K562 (cell line): ENCODE results near the gene TMPRSS9. TPM values are rescaled to one million over a fixed set of nuclear protein-coding genes. Genes with fewer than 3 reads are reported as not detected.

Experiments
- ATAC-seq: fragments of 200-7000 bp; cut with Tn5 transposase; 3 replicates; pipeline ENCODE4 v1.9.1; 2020; ENCODE audit warnings: moderate library complexity
- BruUV-seq: library from RNA; stranded (reverse); fragments of 400-500 nt; replicated peaks from 2 replicates; lab custom pipeline; 2021; lab: Mats Ljungman, UMichigan
- CTCF ChIA-PET: fragments of 300-600 bp; formaldehyde crosslinking; extraction: SDS; loops from one replicate; lab custom pipeline; 2021; ENCODE audit warnings: low intra/inter-chr PET ratio; lab: Yijun Ruan, JAX
- POLR2A ChIA-PET: fragments of 300-600, 350-650 bp; sonication (Branson Sonifier 250); formaldehyde crosslinking; extraction: SDS; loops from one replicate; lab custom pipeline; 2021; ENCODE audit warnings: antibody characterized with exemption, inconsistent platforms; lab: Yijun Ruan, JAX
- DNase-seq, 4 experiments: peaks; one replicate each; pipeline versions ENCODE4 v3.0.0 to v3.0.0-alpha.2; 2011 to 2018; ENCODE audit warnings: low spot score in 3 of 4, mixed read lengths in 3 of 4; ENCODE audit errors: extremely low read depth in 1 of 4
- FAIRE-seq: peaks from 2 replicates; lab custom pipeline; 2011; peaks lifted over from hg19 to GRCh38; lab: Jason Lieb, UNC
- H2AFZ ChIP-seq: 2 replicates; pipeline ENCODE4 v1.6.0; 2011; ENCODE audit warnings: low read depth, low read length, control low read depth, inconsistent platforms
- H3K27ac ChIP-seq: fragments of 200-600 bp; 3 replicates; pipeline ENCODE4 v1.8.0; 2011; ENCODE audit warnings: low read depth, mild to moderate bottlenecking, control low read depth, inconsistent platforms, low read length, moderate library complexity, mixed read lengths; ENCODE audit errors: extremely low read depth
- H3K27me3 ChIP-seq, 2 experiments: fragments of 300-600 bp in 1 of 2; 2 replicates in 1 of 2; 3 replicates in 1 of 2; pipeline versions ENCODE4 v1.6.0 to v1.8.0; 2011; ENCODE audit warnings: inconsistent platforms in 2 of 2, low read length in 2 of 2, mild to moderate bottlenecking in 1 of 2, mixed read lengths in 1 of 2, moderate library complexity in 1 of 2; ENCODE audit not compliant: control insufficient read depth in 2 of 2, insufficient read depth in 2 of 2
- H3K36me3 ChIP-seq: fragments of 300-600 bp; 3 replicates; pipeline ENCODE4 v1.8.0; 2011; ENCODE audit warnings: mild to moderate bottlenecking, low read length, inconsistent platforms; ENCODE audit not compliant: control insufficient read depth, insufficient read depth
- H3K4me1 ChIP-seq, 2 experiments: fragments of 200-600 bp in 1 of 2; replicated peaks in 1 of 2; 2 replicates in 1 of 2; 3 replicates in 1 of 2; pipeline versions ENCODE4 v1.5.1 to v1.8.0; 2011; ENCODE audit warnings: inconsistent platforms in 2 of 2, low read length in 2 of 2, mild to moderate bottlenecking in 1 of 2, mixed read lengths in 1 of 2, moderate library complexity in 1 of 2; ENCODE audit not compliant: control insufficient read depth in 2 of 2, insufficient read depth in 2 of 2
- H3K4me2 ChIP-seq: 2 replicates; pipeline ENCODE4 v1.6.1; 2011; ENCODE audit warnings: low read length, control low read depth, inconsistent platforms, mixed read lengths; ENCODE audit not compliant: insufficient read depth
- H3K4me3 ChIP-seq: fragments of 200-600 bp; sonication (generic), shearing (Covaris generic); 2 replicates; pipeline ENCODE4 v1.5.1; 2016; ENCODE audit warnings: control low read depth, inconsistent platforms
- H3K79me2 ChIP-seq: fragments of 200-600 bp; 3 replicates; pipeline ENCODE4 v1.8.0; 2011; ENCODE audit warnings: low read length, inconsistent platforms; ENCODE audit not compliant: control insufficient read depth, insufficient read depth
- H3K9ac ChIP-seq, 2 experiments: 2 replicates each; pipeline versions ENCODE4 v1.6.0 to v1.6.1; 2011; ENCODE audit warnings: low read depth in 2 of 2, low read length in 2 of 2, control low read depth in 1 of 2, inconsistent platforms in 1 of 2, mild to moderate bottlenecking in 1 of 2, mixed read lengths in 1 of 2; ENCODE audit not compliant: insufficient read depth in 1 of 2
- H3K9me1 ChIP-seq: one replicate; pipeline ENCODE4 v1.6.0; 2011; ENCODE audit warnings: inconsistent platforms, mild to moderate bottlenecking, low read length, moderate library complexity; ENCODE audit not compliant: control insufficient read depth, insufficient read depth
- H3K9me3 ChIP-seq: replicated peaks from 2 replicates; pipeline ENCODE4 v1.5.1; 2011; ENCODE audit warnings: low read depth, low read length, inconsistent platforms; ENCODE audit not compliant: control insufficient read depth, insufficient read depth
- H4K20me1 ChIP-seq: replicated peaks from 2 replicates; pipeline ENCODE4 v1.6.1; 2011; ENCODE audit warnings: low read length, inconsistent platforms, mixed read lengths; ENCODE audit not compliant: control insufficient read depth, insufficient read depth
- CEBPG ChIP-seq, 3 experiments: fragments of 200-800 bp in 1 of 3; sonication (Bioruptor generic) in 1 of 3; sonication (generic) in 1 of 3; formaldehyde crosslinking in 1 of 3; IDR thresholded peaks in 2 of 3; conservative IDR thresholded peaks in 1 of 3; 2 replicates each; pipeline versions ENCODE4 v1.6.1 to v1.8.0; 2016 to 2022; ENCODE audit warnings: missing compliant biosample characterization in 2 of 3, missing genetic modification characterization in 2 of 3, mild to moderate bottlenecking in 1 of 3, missing genetic modification reagents in 1 of 3
- LCOR ChIP-seq: sonication (generic); formaldehyde crosslinking; IDR thresholded peaks from 2 replicates; pipeline ENCODE4 v1.8.0; 2022; ENCODE audit warnings: mild to moderate bottlenecking, missing genetic modification reagents
- POLR2G ChIP-seq: fragments of 200-400 bp; formaldehyde crosslinking; IDR thresholded peaks from 2 replicates; pipeline ENCODE4 v1.6.1; 2017; ENCODE audit warnings: low read depth, mild to moderate bottlenecking, antibody characterized with exemption, low read length, moderate library complexity
- RBFOX2 ChIP-seq: fragments of 200-400 bp; formaldehyde crosslinking; IDR thresholded peaks from 2 replicates; pipeline ENCODE4 v1.6.1; 2017; ENCODE audit warnings: low read depth, mild to moderate bottlenecking, low read length, moderate library complexity
- RBM25 ChIP-seq: fragments of 200-400 bp; formaldehyde crosslinking; IDR thresholded peaks from 2 replicates; pipeline ENCODE4 v1.6.1; 2018; ENCODE audit warnings: low read length, low read depth, moderate library complexity; ENCODE audit not compliant: severe bottlenecking
- SRF ChIP-seq, 2 experiments: fragments of 250-450, 450-650 bp in 1 of 2; sonication (Bioruptor Pico) in 1 of 2; sonication (generic) in 1 of 2; formaldehyde crosslinking; IDR thresholded peaks; 2 replicates each; pipeline versions ENCODE4 v1.5.0 to v1.5.1; 2020 to 2022; ENCODE audit warnings: mild to moderate bottlenecking in 1 of 2, missing genetic modification reagents in 1 of 2
- ZNF280A ChIP-seq: fragments of 450-650 bp; IDR thresholded peaks from 2 replicates; pipeline ENCODE4 v1.6.1; 2018; ENCODE audit warnings: mild to moderate bottlenecking, low read depth; ENCODE audit not compliant: partially characterized antibody
- ZNF780A ChIP-seq: fragments of 250-450 bp; sonication (Bioruptor Pico); IDR thresholded peaks from 2 replicates; pipeline ENCODE4 v1.5.0; 2021; ENCODE audit warnings: mild to moderate bottlenecking
- WGBS: fragments of 100-300 bp; shearing (Covaris generic); methylation state at CpG from one replicate; pipeline ENCODE4 v1.1.6; 2016; ENCODE audit warnings: low coverage, mixed read lengths; ENCODE audit not compliant: insufficient coverage; ENCODE audit errors: missing lambda C conversion rate; 5-methylcytosine and 5-hydroxymethylcytosine counted together
- in situ Hi-C: fragments of 300-500 bp; cut with MboI; formaldehyde crosslinking; loops from 4 replicates; pipeline ENCODE4 v1.15.0; 2018; ENCODE audit warnings: inconsistent platforms, mixed read lengths
- intact Hi-C: fragments of 100-400 bp; cut with micrococcal nuclease; formaldehyde crosslinking; loops from 2 replicates; pipeline ENCODE4 v1.14.2; 2022
- polyA plus RNA-seq, 8 experiments: library from polyadenylated mRNA; depleted of rRNA in 4 of 8; stranded (reverse) in 5 of 8; unstranded in 3 of 8; fragments of >200 nt; fragmentation: Nextera tagmentation in 2 of 8; fragmentation: Illumina TruSeq in 1 of 8; extraction: Ambion mirVana in 2 of 8; extraction: Trizol in 1 of 8; gene quantifications; 2 replicates each; pipeline versions ENCODE4 v1.2.1 to v1.2.3, GENCODE V29; 2011 to 2014; ENCODE audit warnings: inconsistent platforms in 1 of 8, missing spikeins in 1 of 8
- total RNA-seq, 7 experiments: library from RNA; depleted of rRNA in 6 of 7; stranded (reverse); fragments of >200 nt in 6 of 7; fragmentation: Illumina TruSeq in 2 of 7; extraction: Trizol in 2 of 7; gene quantifications; 2 replicates each; pipeline versions ENCODE4 v1.2.1 to v1.2.3, GENCODE V29; 2011 to 2021; ENCODE audit warnings: low replicate concordance in 1 of 7

Gene TMPRSS9
- total and polyA plus RNA-seq, 9 of the 15 experiments (the other 6 are each of a cell fraction or from before 2014, with no cell fraction given) = 0.01 to 0.03 TPM; not detected in 7

DNA sequence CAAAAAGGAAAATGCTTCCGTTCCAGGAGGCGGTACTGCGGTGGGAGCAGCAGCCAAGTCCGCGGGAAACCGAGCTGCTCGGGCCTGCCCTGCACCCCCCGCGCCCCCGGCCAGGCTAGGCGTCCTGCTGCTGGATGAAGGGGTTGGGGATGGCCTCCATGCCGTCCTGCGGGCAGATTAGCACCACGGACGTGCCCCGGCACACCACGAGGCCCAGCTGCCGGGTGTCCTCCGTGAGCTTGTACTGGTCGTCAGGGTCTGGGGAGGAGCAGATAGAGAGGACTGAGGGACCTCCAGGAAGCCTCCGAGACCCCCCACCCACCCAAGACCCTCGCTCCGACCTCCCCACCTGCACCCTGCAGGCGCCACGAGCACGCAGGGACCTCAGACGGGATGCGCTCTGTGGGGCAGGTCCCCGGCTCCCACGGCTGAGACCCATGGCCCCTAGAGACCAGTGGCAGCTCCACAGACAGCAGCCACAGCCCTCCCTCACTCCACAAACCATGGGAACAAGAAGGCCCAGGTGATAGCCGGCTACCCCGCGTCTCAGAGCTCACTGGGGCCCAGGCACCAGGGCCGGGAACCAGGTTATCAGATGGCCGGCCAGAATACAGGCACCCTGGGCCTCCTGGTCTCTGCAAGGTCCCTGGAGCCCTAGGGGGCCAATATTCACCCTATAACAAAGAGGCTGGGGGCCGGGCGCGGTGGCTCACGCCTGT is 38.3 kb upstream of the TMPRSS9 start:
- peak; percentile 53 for TF ChIP-seq RBFOX2
- no peak for TF ChIP-seq SRF (CRISPR knock-in tag; IDR thresholded peaks at IDR 0.05)
- no peak for TF ChIP-seq ZNF780A (CRISPR knock-in tag)
- no peak for TF ChIP-seq LCOR (CRISPR knock-in tag)
- peak; percentile 56 for TF ChIP-seq POLR2G
- no peak for TF ChIP-seq ZNF280A
- no peak for TF ChIP-seq RBM25
- TF ChIP-seq CEBPG (CRISPR knock-in tag; IDR thresholded peaks at IDR 0.05) = no peak
- TF ChIP-seq CEBPG (tag; conservative IDR thresholded peaks at IDR 0.05 in 1 of 2, IDR thresholded peaks at IDR 0.05 in 1 of 2) = no peak
- peaks cover 19% of the 10 kb centered on the region for H3K79me2 ChIP-seq
- no peak for DNase-seq
- ChIA-PET POLR2A (interaction anchor here (0.6 to 1.6 kb wide), 5 partner anchors 16 to 88 kb away, joined by 3 to 6 read pairs (median 4); no protein-coding TSS in a partner anchor), CTCF (no interaction called here)
- H4K20me1 ChIP-seq = no peaks in the 10 kb centered on the region
- no TSS peak for BruUV-seq
- no peak overlapping the region for H2AFZ ChIP-seq
- H3K36me3 ChIP-seq = peaks cover 50% of the 10 kb centered on the region; the same call in 2 of the 3 replicates
- in situ Hi-C loops (no loop called here), intact Hi-C loops (loop anchor here (10.0 kb wide), 1 partner anchor 63 kb away; no protein-coding TSS in a partner anchor)
- H3K9ac ChIP-seq = no peak overlapping the region
- H3K9me3 ChIP-seq = no peaks in the 10 kb centered on the region
- WGBS = 90% methylated on average over 33 of the region's 39 CpGs
- no peak overlapping the region for H3K4me2 ChIP-seq
- H3K27ac ChIP-seq = no peak overlapping the region
- no peak for FAIRE-seq
- no peak for ATAC-seq
- peaks cover 3 to 52% of the 10 kb centered on the region in 2 experiments; a peak in 4 of 5 replicates for H3K4me1 ChIP-seq
- no peaks in the 10 kb centered on the region for H3K27me3 ChIP-seq
- no peaks in the 10 kb centered on the region for H3K9me1 ChIP-seq
- H3K4me3 ChIP-seq = no peak overlapping the region
